Activated CD8-positive, alpha-beta memory T cell treated with anti-CD3 and anti-CD28 coated beads for 36 hours (primary cell): ENCODE results near the gene BIRC7. TPM values are rescaled to one million over a fixed set of nuclear protein-coding genes. Genes with fewer than 3 reads are reported as not detected.

Experiments
- CTCF ChIA-PET: fragments of 350-600 bp; sonication (Branson Sonifier 250); formaldehyde crosslinking; loops from one replicate; lab custom pipeline; 2021; ENCODE audit warnings: antibody characterized with exemption; lab: Charles Lee
- POLR2A ChIA-PET: fragments of 350-600 bp; sonication (Branson Sonifier 250); formaldehyde crosslinking; loops from one replicate; lab custom pipeline; 2021; ENCODE audit warnings: antibody characterized with exemption; lab: Charles Lee
- total RNA-seq, 2 experiments: library from RNA; stranded (reverse); gene quantifications; one replicate each; pipeline ENCODE4 v1.2.3, GENCODE V29; 2021

BIRC7 gene
- total RNA-seq = not detected

- ChIA-PET POLR2A (no interaction called here), CTCF (interaction anchor here (0.7 to 3.9 kb wide), 2 partner anchors 12 to 56 kb away, joined by 3 to 26 read pairs; no protein-coding TSS in a partner anchor)
These were observed at the start of gene BIRC7 for GRCh38 chr20:63235399-63235983. BIRC7 (plus strand) TSS chr20:63235905; CDS start chr20:63236097, 192 bp downstream.

- ChIA-PET CTCF (no interaction called here), POLR2A (no interaction called here)
These were observed 49.6 kb upstream of the BIRC7 start for GRCh38 chr20:63186084-63186483.

- ChIA-PET CTCF (no interaction called here), POLR2A (no interaction called here)
These were observed 49.0 kb upstream of the BIRC7 start for GRCh38 chr20:63186528-63187316.

- ChIA-PET POLR2A (no interaction called here), CTCF (no interaction called here)
These were observed 48.2 kb upstream of the BIRC7 start for GRCh38 chr20:63187338-63188158.

- POLR2A ChIA-PET = no interaction called here
- CTCF ChIA-PET = interaction anchor here (0.8 kb wide), 1 partner anchor 27 kb away, joined by 4 read pairs; no protein-coding TSS in a partner anchor
These were observed 47.6 kb upstream of the BIRC7 start for GRCh38 chr20:63188159-63188442.

- ChIA-PET CTCF (interaction anchor here (0.8 kb wide), 1 partner anchor 27 kb away, joined by 4 read pairs; no protein-coding TSS in a partner anchor), POLR2A (no interaction called here)
These were observed 46.9 kb upstream of the BIRC7 start for GRCh38 chr20:63188641-63189321.

GRCh38 chr20:63189322-63189642 is 46.4 kb upstream of the BIRC7 start:
- ChIA-PET CTCF (no interaction called here), POLR2A (no interaction called here)

GRCh38 chr20:63189846-63190559 is 45.7 kb upstream of the BIRC7 start:
- POLR2A ChIA-PET = no interaction called here
- CTCF ChIA-PET = no interaction called here

- POLR2A ChIA-PET = no interaction called here
- CTCF ChIA-PET = no interaction called here
These were observed 44.9 kb upstream of the BIRC7 start for GRCh38 chr20:63190828-63191227.

GRCh38 chr20:63191400-63191799 is 44.3 kb upstream of the BIRC7 start:
- POLR2A ChIA-PET = no interaction called here
- CTCF ChIA-PET = no interaction called here

- POLR2A ChIA-PET = no interaction called here
- CTCF ChIA-PET = no interaction called here
These were observed 43.0 kb upstream of the BIRC7 start for GRCh38 chr20:63192721-63193120.

GRCh38 chr20:63194007-63194796 is 41.5 kb upstream of the BIRC7 start:
- CTCF ChIA-PET = no interaction called here
- POLR2A ChIA-PET = interaction anchor here (0.7 kb wide), 1 partner anchor 222 kb away, joined by 3 read pairs; no protein-coding TSS in a partner anchor

GRCh38 chr20:63194797-63195173 is 40.9 kb upstream of the BIRC7 start:
- POLR2A ChIA-PET = no interaction called here
- CTCF ChIA-PET = no interaction called here

GRCh38 chr20:63196768-63197470 is 38.8 kb upstream of the BIRC7 start:
- ChIA-PET POLR2A (no interaction called here), CTCF (interaction anchor here (0.9 kb wide), 1 partner anchor 16 kb away, joined by 3 read pairs; no protein-coding TSS in a partner anchor)

GRCh38 chr20:63198606-63199005 is 37.1 kb upstream of the BIRC7 start:
- POLR2A ChIA-PET = no interaction called here
- CTCF ChIA-PET = no interaction called here

GRCh38 chr20:63202021-63202420 is 33.7 kb upstream of the BIRC7 start:
- CTCF ChIA-PET = no interaction called here
- POLR2A ChIA-PET = no interaction called here

GRCh38 chr20:63202811-63203526 is 32.7 kb upstream of the BIRC7 start:
- CTCF ChIA-PET = no interaction called here
- POLR2A ChIA-PET = interaction anchor here (0.9 kb wide), 1 partner anchor 8 kb away, joined by 3 read pairs; no protein-coding TSS in a partner anchor
